PC-9 (cell line): ENCODE results near the gene IMPG2.

ENCODE experiments used
- EZH2 ChIP-seq: fragments of 200-600 bp; sonication (generic); IDR thresholded peaks from 2 replicates; pipeline ENCODE4 v1.8.0; 2017; ENCODE audit warnings: antibody characterized with exemption, low read depth
- TF ChIP-seq, protein P1 (sequence below): fragments of 200-600 bp; sonication (generic); conservative IDR thresholded peaks from 2 replicates; pipeline ENCODE4 v1.6.1; 2017; ENCODE audit warnings: mixed run types, antibody characterized with exemption, mild to moderate bottlenecking, moderate library complexity

DNA sequence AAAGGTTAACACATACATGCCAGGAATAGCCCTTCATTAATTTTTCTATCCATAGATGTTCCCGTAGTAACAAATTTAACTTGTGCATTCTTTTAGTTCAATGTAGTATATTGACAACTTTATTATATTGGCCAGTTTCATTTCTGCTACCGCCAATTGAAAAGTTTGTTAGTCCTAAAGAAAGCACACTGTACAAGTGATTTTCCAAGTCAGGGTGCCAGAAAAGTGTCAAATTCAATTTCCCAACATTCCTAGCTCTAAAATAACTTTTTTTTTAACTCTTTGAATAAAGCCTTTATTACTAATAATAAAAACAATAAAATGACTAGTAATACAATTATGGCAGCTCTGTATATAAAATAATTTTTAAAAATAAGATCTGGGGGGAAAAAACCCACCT is 68.9 kb downstream of the IMPG2 start:
- TF ChIP-seq, protein P1, sequence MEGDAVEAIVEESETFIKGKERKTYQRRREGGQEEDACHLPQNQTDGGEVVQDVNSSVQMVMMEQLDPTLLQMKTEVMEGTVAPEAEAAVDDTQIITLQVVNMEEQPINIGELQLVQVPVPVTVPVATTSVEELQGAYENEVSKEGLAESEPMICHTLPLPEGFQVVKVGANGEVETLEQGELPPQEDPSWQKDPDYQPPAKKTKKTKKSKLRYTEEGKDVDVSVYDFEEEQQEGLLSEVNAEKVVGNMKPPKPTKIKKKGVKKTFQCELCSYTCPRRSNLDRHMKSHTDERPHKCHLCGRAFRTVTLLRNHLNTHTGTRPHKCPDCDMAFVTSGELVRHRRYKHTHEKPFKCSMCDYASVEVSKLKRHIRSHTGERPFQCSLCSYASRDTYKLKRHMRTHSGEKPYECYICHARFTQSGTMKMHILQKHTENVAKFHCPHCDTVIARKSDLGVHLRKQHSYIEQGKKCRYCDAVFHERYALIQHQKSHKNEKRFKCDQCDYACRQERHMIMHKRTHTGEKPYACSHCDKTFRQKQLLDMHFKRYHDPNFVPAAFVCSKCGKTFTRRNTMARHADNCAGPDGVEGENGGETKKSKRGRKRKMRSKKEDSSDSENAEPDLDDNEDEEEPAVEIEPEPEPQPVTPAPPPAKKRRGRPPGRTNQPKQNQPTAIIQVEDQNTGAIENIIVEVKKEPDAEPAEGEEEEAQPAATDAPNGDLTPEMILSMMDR = no peak
- no peak for TF ChIP-seq EZH2
